HUDEP-2 (cell line): ENCODE measurements around the gene PDE2A.
A peak's percentile ranks its signal among the peaks of the same experiment; 100 is the strongest.

Source experiments
- DNase-seq, 76 experiments: peaks; one replicate each; lab custom pipeline; 2025; ENCODE audit not compliant: unreplicated experiment in 76 of 76; lab: John Stamatoyannopoulos, UW

Gene PDE2A

DNA sequence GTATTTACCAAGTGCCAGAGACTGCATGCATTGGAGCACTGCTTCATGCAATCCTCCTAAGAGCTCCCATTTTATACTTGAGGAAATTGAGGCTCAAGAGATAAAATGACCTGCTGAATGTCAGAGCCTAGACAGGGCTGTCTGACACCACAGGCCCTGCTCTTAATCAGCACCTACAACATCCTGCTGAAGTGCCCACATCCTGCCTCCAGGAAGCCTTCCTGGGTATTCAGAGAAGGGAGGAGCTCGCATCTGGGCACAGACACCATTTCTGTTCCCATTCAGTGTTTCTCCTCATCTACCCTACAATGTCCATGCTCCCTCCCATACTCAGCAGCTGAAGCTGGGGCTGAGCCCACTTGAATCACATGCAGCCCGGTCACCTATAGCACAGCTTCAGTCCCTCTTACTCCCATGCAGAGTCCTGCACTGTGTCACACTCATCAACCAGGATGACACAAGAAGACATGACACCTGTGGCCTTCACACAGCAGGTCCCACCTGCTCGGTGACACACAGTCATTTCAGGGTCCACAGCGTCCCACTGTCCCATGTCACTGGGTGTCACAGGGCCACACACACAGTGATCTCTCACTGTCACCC, 53.1 kb downstream of the PDE2A start:
- DNase-seq = no peak

- DNase-seq = no peak
Measured at GRCh38 chr11:72618803-72619202, 55.4 kb downstream of the PDE2A start.

DNA sequence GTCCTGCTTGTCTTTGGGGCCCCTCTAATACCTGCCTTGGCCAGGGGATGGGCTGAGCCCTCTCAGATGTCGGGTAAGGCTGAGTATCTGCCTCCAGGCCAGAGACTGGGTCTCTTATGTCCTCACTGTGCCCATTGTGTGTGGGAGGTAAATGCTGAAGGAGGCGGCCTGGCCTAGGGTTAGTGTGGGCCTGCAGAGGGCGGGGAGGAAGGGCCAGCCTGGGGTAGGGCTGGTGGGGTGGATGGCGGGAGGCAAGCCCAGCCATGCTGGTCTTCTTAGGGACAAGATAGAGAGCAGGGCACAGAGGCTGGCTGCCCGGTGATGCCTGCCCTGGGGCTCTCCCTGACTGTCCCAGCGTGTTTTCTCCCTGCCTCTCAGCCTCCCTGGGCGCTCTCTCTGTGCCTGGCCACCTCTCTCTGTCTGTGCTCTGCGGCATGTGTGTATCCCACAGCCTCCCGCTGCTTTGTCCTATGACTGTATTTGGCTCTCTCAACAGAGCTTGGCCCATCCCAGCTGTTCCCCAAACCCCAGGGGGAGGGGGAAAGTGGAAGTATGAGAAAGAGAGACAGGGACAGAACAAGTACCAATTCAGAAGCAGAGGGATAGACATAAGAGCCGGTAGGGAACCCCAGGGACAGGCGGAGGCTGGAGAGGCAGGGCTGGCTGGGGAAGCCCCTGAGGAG, 57.0 kb downstream of the PDE2A start:
- peak in 1 of 76 experiments; percentile 6 for DNase-seq

DNA sequence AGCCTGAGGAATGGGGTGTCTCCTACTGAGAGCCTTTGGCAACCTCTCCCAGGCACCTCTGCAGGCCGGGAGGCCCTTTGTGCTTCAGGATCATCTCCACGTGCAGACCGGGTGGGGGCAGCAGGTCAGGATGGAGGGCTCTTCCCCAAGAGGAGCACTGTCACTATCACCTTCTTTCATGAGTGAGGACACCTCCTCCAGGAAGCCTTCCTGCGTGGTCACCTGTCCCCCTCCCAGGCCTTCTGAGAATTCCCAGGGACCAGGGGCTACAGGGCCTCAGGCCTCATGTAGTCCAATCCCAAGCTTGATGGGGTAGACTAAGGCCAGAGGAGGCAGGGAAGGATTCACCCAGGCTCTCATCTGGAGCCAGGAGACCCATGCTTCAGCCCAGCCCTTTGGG, 57.6 kb downstream of the PDE2A start:
- no peak for DNase-seq

GRCh38 chr11:72615329-72615728, 58.9 kb downstream of the PDE2A start:
- DNase-seq = no peak

DNA sequence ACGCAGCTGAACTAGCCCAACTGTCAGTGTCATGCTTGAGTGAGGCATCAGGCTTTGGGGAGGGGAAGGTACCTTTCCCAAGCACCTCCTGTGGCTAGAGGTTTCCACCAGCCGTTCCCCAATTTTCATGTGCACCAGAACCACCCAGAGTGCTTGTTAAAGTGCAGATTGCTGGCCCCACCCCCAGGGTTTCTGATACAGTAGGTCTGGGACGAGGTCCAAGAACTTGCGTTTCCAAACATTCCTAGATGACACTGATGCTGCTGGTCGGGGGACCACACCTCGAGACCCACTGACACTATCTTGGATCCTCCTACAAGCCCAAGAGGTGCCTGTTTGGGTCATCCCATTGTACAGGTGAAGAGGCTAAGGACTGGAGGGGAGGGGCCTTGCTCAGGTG, 59.8 kb downstream of the PDE2A start:
- DNase-seq = no peak

DNA sequence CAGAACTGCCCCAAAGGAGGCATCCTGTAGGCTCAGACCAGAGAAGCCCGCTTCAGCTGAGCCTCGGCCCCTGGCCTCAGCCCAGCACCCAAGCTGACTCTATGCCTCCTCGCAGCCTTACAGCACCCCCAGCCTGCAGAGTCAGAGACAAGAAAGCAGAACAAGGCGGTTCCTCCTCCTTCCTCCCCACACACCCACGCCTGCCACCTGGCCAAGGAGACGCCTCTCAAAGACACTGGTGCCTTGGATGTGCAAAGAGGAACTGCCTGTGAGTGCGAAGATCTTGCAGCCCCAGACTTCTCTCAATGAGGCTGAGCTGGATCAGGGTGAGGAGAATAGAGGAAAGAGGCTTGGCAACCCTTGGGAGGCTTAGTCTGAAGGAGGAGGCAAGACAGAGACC, 60.2 kb downstream of the PDE2A start:
- peak in 23 of 76 experiments; percentile 7 to 57 (median 24) for DNase-seq

DNA sequence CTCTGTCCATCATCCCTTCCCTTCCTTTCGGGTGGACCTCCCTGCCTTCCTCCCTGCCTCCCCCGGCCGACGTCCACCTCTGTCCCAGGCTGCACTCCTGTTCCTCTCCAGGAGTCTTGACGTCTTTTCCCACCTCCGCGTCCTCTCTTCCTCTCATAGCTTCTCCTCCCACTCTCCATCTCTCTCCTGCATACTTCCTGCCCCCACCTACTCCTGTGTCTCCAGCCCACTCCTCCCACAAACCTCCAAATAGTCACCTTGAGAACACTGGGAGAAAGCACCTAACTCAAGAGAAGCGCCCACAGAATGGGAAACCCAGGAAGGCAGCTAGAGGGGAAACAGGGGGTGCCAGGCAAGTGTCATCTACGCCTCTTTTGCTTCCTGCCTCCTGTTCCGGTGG, 60.8 kb downstream of the PDE2A start:
- DNase-seq = no peak

- DNase-seq = no peak
Measured at GRCh38 chr11:72609476-72609875, 64.7 kb downstream of the PDE2A start.

- peak in 5 of 76 experiments; percentile 10 to 22 (median 17) for DNase-seq
Measured at GRCh38 chr11:72609045-72609444, 65.2 kb downstream of the PDE2A start.

DNA sequence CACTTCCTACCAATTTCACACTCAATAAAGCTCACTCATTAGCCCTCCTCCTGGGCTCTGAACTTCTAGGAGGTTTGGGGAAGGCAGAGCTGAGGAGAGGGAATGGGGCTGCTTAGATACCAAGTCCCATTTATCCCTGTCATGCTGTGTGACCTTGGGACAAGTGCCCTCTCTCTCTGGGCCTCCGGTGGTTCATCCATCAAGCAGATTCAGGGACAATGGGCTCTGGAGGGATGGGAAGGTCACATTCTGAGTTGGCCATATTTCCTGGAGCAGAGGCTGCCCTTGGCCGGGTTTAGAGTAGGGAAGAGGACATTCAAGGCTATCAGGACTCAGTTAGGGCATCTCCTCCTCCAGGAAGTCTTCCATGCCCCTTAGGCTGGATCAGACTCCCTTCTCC, 66.7 kb downstream of the PDE2A start:
- no peak for DNase-seq

- no peak for DNase-seq
Measured at GRCh38 chr11:72606748-72607468, 67.3 kb downstream of the PDE2A start.

DNA sequence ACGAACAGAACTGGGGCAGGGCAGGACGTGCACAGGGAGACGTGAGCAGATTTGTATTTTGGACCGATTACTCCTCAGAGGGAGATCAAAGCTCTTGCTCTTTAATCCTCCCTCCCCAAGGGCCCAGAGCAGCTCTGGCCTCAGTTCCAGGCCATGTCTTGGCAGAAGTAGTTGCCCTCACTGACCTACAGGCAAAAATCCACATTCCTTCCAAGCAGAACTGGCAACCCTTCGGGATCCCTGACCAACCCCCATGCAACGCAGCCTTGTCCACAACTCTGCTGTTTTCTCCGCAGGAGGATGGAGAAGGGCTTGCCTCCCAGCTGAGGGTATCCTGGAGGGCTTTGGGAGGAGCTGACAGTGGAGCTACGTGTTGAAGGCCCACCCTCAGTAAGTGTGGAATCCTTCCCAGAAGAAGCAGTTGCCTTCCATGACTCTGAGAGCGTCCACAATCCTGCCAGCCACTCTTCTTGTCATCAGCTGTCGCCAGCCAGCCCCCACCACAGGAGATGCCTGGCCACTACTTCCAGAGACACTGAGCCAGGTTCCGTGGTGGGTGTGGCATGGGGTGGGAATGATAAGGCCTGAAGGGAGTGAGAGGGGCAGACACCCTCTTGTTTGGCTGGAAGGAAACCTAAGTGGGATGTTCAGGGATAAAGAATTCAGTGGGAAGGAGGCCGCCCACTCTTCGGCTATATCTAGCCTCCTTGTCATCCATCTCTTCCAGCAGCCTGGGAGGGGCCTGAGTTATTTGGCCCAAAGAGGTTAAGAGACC, 68.1 kb downstream of the PDE2A start:
- no peak for DNase-seq

GRCh38 chr11:72604256-72604655, 70.0 kb downstream of the PDE2A start:
- DNase-seq = no peak

DNA sequence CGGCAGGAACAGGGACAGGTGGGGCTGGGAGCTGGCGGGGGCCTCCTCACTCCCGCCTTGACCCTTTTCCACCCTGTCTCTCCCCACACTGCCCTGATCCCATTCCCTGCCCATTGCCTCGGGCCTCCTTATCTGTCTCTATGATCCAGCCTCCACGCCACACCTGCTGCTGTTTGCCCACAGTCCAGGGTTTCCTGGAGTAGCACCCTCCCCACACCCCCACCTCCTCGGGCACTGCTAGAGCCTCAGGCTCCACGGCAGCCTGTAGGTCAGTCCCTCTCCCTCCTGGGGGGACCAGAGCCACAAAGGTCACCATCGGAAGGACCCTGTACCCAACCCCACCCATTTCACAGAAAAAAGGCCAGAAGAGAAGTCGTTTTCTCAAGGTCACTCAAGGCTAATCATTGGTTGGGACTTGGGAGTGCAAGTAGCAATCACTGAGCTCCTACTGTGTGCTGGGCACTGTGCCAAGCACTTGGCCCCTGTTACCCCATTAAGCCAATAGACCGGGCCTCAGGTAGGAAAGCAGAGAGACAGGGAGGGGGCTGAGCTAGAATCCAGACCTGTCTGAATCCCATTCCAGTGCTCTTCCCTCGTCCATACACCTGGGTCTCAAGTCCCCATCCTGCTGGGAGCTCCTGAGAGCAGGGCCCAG, 71.8 kb downstream of the PDE2A start:
- no peak for DNase-seq

- DNase-seq = no peak
Measured at GRCh38 chr11:72600557-72600956, 73.7 kb downstream of the PDE2A start.

- no peak for DNase-seq
Measured at GRCh38 chr11:72599325-72600117, 74.7 kb downstream of the PDE2A start.

DNA sequence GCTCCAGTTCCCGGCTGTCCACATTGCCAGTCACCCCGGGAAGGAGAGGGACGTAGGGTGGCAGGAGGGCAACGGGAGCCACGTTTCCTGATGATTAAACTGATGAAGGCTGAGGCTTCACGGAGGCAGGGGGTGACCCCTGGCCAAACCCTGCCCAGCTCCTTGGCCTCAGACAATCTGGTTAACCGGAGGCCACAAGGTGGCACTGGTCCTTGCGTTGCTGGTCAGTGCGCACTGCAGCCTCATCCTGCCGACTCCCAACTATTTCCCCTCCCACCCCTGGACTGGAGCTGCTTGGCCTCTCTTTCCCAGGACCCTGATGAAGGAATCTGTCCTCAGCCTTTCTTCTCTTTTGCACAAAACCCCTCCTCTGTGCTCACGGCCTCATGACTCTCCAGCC, 75.3 kb downstream of the PDE2A start:
- DNase-seq = no peak

- DNase-seq = no peak
Measured at GRCh38 chr11:72598466-72598865, 75.8 kb downstream of the PDE2A start.

- no peak for DNase-seq
Measured at GRCh38 chr11:72597721-72598120, 76.5 kb downstream of the PDE2A start.
